ENCODE measurements around the gene HCFC1R1. TPM values are rescaled to one million over a fixed set of nuclear protein-coding genes. Genes with fewer than 3 reads are reported as not detected.

Gene HCFC1R1
- total and polyA plus RNA-seq, 11 donors = 32.8 to 189 (median 54.6) TPM

- DNase-seq (no peak), ATAC-seq (peak in 1 of 4 donors; percentile 9)
- Histone ChIP-seq H3K9me3 (no peaks in the 10 kb centered on the region), H3K36me3 (no peaks in the 10 kb centered on the region), H3K27me3 (no peaks in the 10 kb centered on the region), H3K4me1 (peaks cover 0 to 68% (median 23%) of the 10 kb centered on the region in 12 donors), H3K4me3 (peak overlapping the region; percentile 26 to 99 (median 91)), H3K27ac (peak overlapping the region in 11 of 12 donors; percentile 81 to 94 (median 89))
- TF ChIP-seq, protein P1, sequence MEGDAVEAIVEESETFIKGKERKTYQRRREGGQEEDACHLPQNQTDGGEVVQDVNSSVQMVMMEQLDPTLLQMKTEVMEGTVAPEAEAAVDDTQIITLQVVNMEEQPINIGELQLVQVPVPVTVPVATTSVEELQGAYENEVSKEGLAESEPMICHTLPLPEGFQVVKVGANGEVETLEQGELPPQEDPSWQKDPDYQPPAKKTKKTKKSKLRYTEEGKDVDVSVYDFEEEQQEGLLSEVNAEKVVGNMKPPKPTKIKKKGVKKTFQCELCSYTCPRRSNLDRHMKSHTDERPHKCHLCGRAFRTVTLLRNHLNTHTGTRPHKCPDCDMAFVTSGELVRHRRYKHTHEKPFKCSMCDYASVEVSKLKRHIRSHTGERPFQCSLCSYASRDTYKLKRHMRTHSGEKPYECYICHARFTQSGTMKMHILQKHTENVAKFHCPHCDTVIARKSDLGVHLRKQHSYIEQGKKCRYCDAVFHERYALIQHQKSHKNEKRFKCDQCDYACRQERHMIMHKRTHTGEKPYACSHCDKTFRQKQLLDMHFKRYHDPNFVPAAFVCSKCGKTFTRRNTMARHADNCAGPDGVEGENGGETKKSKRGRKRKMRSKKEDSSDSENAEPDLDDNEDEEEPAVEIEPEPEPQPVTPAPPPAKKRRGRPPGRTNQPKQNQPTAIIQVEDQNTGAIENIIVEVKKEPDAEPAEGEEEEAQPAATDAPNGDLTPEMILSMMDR (IDR thresholded peaks at IDR 0.05) = no peak
- TF ChIP-seq POLR2A (IDR thresholded peaks at IDR 0.05) = no peak
- WGBS, 4 donors = 55 to 66% (median 56%) methylated on average over 9 of the region's 9 CpGs
- intact Hi-C loops (cut with DNase I) = loop anchor here (1.0 to 10.0 kb wide), 15 partner anchors 27 to 395 kb away; partner anchors contain the start of genes ZNF205 (in 1 of the 10) and ZSCAN10 (in 1 of the 10)
Measured at GRCh38 chr16:3059723-3060242, 36.0 kb upstream of the HCFC1R1 start.

GRCh38 chr16:3059041-3059722 is 35.4 kb upstream of the HCFC1R1 start:
- 0 to 1% (median 1%) methylated on average over 22 to 67 of the region's 67 CpGs for WGBS, 4 donors
- ATAC-seq (peak; percentile 78 to 95 (median 94)), DNase-seq (peak; percentile 91 to 96 (median 94))
- peaks cover 0 to 63% (median 19%) of the 10 kb centered on the region in 12 donors for H3K4me1 ChIP-seq
- no peaks in the 10 kb centered on the region for H3K36me3 ChIP-seq
- intact Hi-C loops (cut with DNase I) = loop anchor here (1.0 to 10.0 kb wide), 13 partner anchors 28 to 396 kb away; partner anchors contain the start of gene ZNF205 (in 1 of the 10)
- H3K9me3 ChIP-seq = no peaks in the 10 kb centered on the region
- H3K27me3 ChIP-seq = no peaks in the 10 kb centered on the region
- H3K4me3 ChIP-seq = peak overlapping the region; percentile 77 to 99 (median 94)
- TF ChIP-seq POLR2A (IDR thresholded peaks at IDR 0.05) = peak in 1 of 2 donors; percentile 58
- TF ChIP-seq, protein P1 (IDR thresholded peaks at IDR 0.05) = peak; percentile 85 to 99 (median 96)
- peak overlapping the region; percentile 44 to 94 (median 88) for H3K27ac ChIP-seq

- WGBS, 4 donors = 0 to 19% (median 10%) methylated on average over 20 to 77 of the region's 77 CpGs
- ATAC-seq (peak in 3 of 4 donors; percentile 6 to 32 (median 21)), DNase-seq (peak in 4 of 5 donors; percentile 49 to 79 (median 63))
- no peaks in the 10 kb centered on the region for H3K36me3 ChIP-seq
- no peaks in the 10 kb centered on the region for H3K9me3 ChIP-seq
- no peaks in the 10 kb centered on the region for H3K27me3 ChIP-seq
- intact Hi-C loops (cut with DNase I) = loop anchor here (1.0 to 10.0 kb wide), 13 partner anchors 28 to 396 kb away; partner anchors contain the start of gene ZNF205 (in 1 of the 10)
- H3K4me3 ChIP-seq = peak overlapping the region; percentile 77 to 99 (median 94)
- H3K4me1 ChIP-seq = peaks cover 0 to 55% (median 19%) of the 10 kb centered on the region in 12 donors
- no peak for TF ChIP-seq POLR2A (IDR thresholded peaks at IDR 0.05)
- TF ChIP-seq, protein P1 (IDR thresholded peaks at IDR 0.05) = peak in 1 of 12 donors; percentile 6
- H3K27ac ChIP-seq = peak overlapping the region in 11 of 12 donors; percentile 81 to 92 (median 88)
Measured at GRCh38 chr16:3058139-3059030, 34.6 kb upstream of the HCFC1R1 start.
